GM19238 (cell line): ENCODE data around the gene EPS8L2.

Experiments
- DNase-seq: peaks from one replicate; pipeline ENCODE4 v3.0.0; 2011; ENCODE audit warnings: low spot score; ENCODE audit not compliant: insufficient read length

EPS8L2 gene

DNA sequence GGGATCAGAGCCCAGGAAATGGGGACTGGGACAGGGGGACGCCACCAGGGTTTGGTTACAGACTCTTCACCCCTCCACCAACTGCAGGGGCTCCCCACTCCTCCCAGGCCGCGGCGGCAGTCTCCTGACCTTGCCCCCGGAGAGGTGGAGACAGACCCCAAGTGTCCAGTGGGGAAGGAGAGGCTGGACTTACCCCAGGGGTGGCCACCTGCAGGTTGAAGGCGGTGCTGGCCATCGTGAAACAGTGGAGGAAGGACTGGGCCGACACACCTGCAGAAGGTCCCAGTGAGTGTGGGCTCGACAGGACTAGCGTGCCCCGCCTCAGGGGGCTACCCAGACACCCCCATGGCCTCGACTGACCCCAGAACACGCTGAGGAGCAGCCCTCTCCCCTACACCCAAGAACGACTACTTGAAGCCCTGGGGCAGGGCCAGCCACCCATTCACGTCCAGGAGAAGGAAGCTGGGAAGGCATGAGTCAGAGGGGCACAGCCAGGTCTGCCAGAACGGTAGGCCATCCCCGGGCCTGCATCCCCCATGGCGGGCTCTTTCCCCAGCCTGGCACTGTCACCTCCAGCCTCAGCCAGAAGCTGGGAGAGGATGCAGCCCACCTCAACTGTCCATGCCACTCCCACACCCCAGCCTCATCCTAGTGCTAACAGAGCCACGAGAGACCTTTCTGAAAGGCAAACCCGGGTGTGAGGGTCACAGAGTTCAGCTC lies 69.0 kb downstream of the EPS8L2 start:
- DNase-seq = no peak

DNA sequence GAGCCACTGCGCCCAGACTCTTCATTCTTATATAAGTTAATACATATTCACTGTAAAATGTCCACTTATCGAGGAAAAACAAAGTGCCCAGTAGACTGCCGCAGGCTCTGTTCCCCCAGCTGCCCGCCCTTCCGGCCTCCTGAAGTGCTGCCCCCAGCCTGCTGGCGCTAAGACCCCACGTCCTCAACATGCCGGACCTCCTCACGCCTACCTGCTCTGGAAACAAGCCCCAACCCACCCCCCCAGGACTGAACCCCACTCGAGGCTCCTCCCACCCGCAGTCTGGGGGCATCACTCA lies 70.2 kb downstream of the EPS8L2 start:
- no peak for DNase-seq

DNA sequence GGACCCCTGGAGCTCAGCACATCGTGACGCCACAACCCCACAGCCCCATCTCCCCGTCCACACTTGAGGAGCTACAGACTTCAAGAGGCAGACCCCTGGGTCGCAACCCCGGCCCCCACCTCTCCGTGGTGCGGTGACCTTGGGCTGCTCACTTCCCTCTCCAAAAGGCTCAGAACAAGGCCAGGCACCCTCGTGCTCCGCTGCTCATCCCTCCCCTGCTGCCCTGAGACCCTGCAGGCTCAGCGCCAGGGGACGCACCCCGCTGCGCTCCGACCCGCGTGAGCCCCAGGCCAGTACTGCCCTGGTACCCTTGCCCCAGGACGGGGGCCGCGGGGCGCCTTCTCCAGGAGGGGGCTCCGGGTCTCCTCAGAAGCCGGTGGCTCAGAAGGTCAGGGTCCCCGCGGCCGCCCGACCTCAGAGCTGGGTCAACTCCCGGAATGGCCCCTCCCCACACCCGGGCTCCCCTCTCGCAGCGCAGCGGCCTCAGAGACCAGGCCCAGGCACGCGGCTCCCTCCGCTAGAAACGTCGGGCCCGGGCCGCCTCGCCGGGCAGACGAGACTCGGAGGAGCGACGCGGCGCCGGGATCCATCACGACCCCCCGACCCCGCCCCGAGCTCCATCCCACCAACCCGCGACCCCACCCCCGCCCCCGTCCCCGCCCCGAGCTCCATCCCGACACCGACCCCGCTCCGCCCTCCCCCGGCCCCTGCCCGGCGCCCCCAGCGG lies 70.7 kb downstream of the EPS8L2 start:
- DNase-seq = no peak
